ENCODE results near the gene LRP6. TPM values are rescaled to one million over a fixed set of nuclear protein-coding genes. Genes with fewer than 3 reads are reported as not detected.
A peak's percentile ranks its signal among the peaks of the same experiment; 100 is the strongest.

Gene LRP6
- total and polyA plus RNA-seq, 2 of the 13 experiments (the other 11 are each of a cell fraction or from before 2014, with no cell fraction given) = 33.8 to 42.0 TPM

GRCh38 chr12:12194206-12194605 is 72.6 kb downstream of the LRP6 start (continued):
- TF ChIP-seq, protein P1, sequence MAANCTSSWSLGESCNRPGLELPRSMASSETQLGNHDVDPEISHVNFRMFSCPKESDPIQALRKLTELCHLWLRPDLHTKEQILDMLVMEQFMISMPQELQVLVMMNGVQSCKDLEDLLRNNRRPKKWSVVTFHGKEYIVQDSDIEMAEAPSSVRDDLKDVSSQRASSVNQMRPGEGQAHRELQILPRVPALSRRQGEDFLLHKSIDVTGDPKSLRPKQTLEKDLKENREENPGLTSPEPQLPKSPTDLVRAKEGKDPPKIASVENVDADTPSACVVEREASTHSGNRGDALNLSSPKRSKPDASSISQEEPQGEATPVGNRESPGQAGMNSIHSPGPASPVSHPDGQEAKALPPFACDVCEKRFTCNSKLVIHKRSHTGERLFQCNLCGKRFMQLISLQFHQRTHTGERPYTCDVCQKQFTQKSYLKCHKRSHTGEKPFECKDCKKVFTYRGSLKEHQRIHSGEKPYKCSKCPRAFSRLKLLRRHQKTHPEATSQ (CRISPR knock-in tag; IDR thresholded peaks at IDR 0.05; ENCODE audit: borderline replicate concordance) = no peak
- TF ChIP-seq PRMT3 (CRISPR knock-in tag; IDR thresholded peaks at IDR 0.05; ENCODE audit: borderline replicate concordance, low read depth) (no peak), TCF7 (IDR thresholded peaks at IDR 0.05; ENCODE audit: low read depth) (peak; percentile 59; the same call in 1 of the 2 replicates), NCOA1 (CRISPR knock-in tag; IDR thresholded peaks at IDR 0.05) (no peak), NFYB (CRISPR knock-in tag; IDR thresholded peaks at IDR 0.05) (no peak), ZNF343 (CRISPR knock-in tag; IDR thresholded peaks at IDR 0.05) (no peak), KAT8 (CRISPR knock-in tag; IDR thresholded peaks at IDR 0.05) (no peak), FOSL2 (CRISPR knock-in tag; IDR thresholded peaks at IDR 0.05) (peak; percentile 67), RFXANK (CRISPR knock-in tag; IDR thresholded peaks at IDR 0.05) (no peak), IKZF1 (IDR thresholded peaks at IDR 0.05) (no peak), ZBTB40 (IDR thresholded peaks at IDR 0.05) (no peak), ZBTB40 (CRISPR knock-in tag; IDR thresholded peaks at IDR 0.05) (no peak), JUND (CRISPR knock-in tag; IDR thresholded peaks at IDR 0.05) (no peak), CBX2 (IDR thresholded peaks at IDR 0.05; ENCODE audit: low read depth, low read length) (no peak), CBX2 (CRISPR knock-in tag; IDR thresholded peaks at IDR 0.05; ENCODE audit: low read depth) (no peak), PAF1 (CRISPR knock-in tag; IDR thresholded peaks at IDR 0.05) (no peak)

Data from HepG2 (cell line).